OCI-LY7 (cell line): Measurements from ENCODE around the gene CENPA.

Source experiments
- EZH2phosphoT487 ChIP-seq: fragments of 200-600 bp; sonication (generic); IDR thresholded peaks from 2 replicates; pipeline ENCODE4 v1.6.1; 2018; ENCODE audit warnings: low read depth, borderline replicate concordance, mild to moderate bottlenecking, mixed run types, antibody characterized with exemption, low read length, moderate library complexity, mixed read lengths
- TF ChIP-seq, protein P1 (sequence below): fragments of 200-600 bp; sonication (generic); conservative IDR thresholded peaks from 2 replicates; pipeline ENCODE4 v1.5.1; 2014; ENCODE audit warnings: mild to moderate bottlenecking, antibody characterized with exemption, low read length, moderate library complexity, mixed read lengths

DNA sequence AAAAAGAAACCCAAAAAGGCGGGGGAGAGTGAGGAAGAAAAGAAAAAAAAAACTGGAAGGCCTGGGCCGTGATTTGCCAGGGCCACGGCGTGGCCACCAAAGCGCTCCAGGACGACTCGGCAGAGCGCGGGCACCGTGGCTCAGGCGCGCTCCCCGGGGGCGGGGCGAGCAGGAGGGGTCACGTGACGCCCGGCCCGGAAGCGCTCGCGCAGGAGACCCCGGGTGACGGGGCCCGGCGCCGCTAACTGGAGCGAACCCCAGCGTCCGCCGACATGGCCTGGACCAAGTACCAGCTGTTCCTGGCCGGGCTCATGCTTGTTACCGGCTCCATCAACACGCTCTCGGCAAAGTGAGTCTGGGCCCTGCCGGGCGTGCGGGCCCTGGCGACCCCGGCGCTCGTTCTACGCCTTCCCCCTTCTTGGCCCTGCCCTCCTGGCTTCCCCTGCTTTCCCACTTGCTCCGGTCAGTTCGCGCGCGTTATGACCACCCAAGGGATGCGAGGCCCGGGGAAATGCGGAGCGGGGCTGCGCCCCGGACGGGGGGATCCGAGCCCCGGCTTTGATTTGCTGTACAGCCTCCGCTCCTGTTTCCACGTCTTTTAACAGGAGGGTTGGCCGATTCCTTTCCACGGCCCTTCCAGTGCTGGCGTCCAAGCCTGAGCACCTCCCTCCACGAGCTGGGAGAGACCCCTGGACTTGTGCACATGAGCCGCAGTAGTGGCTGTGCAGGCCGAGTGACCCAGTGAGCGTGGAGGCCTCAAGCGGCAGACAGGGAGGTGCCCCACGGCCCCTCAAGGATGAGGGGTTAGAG is 21.6 kb upstream of the CENPA start, which contains the start of gene SLC35F6:
- TF ChIP-seq, protein P1, sequence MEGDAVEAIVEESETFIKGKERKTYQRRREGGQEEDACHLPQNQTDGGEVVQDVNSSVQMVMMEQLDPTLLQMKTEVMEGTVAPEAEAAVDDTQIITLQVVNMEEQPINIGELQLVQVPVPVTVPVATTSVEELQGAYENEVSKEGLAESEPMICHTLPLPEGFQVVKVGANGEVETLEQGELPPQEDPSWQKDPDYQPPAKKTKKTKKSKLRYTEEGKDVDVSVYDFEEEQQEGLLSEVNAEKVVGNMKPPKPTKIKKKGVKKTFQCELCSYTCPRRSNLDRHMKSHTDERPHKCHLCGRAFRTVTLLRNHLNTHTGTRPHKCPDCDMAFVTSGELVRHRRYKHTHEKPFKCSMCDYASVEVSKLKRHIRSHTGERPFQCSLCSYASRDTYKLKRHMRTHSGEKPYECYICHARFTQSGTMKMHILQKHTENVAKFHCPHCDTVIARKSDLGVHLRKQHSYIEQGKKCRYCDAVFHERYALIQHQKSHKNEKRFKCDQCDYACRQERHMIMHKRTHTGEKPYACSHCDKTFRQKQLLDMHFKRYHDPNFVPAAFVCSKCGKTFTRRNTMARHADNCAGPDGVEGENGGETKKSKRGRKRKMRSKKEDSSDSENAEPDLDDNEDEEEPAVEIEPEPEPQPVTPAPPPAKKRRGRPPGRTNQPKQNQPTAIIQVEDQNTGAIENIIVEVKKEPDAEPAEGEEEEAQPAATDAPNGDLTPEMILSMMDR = no peak
- no peak for TF ChIP-seq EZH2phosphoT487
